ENCODE data around the gene OSBPL8.
A peak's percentile ranks its signal among the peaks of the same experiment; 100 is the strongest.

OSBPL8 gene

GRCh38 chr12:76548222-76548837 is 11.2 kb downstream of the OSBPL8 start:
- peak in 1 of 2 experiments; percentile 8 for DNase-seq
- no peak for TF ChIP-seq POLR2A (IDR thresholded peaks at IDR 0.05; ENCODE audit: low read length)
- no peak for TF ChIP-seq GATA1 (IDR thresholded peaks at IDR 0.05; ENCODE audit: low read depth, low read length)

- DNase-seq = no peak
- no peak for TF ChIP-seq GATA1 (IDR thresholded peaks at IDR 0.05; ENCODE audit: low read depth, low read length)
- TF ChIP-seq POLR2A (IDR thresholded peaks at IDR 0.05; ENCODE audit: low read length) = no peak
These were observed 12.0 kb downstream of the OSBPL8 start for GRCh38 chr12:76547526-76547925.

- TF ChIP-seq GATA1 (IDR thresholded peaks at IDR 0.05; ENCODE audit: low read depth, low read length) = no peak
- no peak for TF ChIP-seq POLR2A (IDR thresholded peaks at IDR 0.05; ENCODE audit: low read length)
- DNase-seq = no peak
These were observed 12.7 kb downstream of the OSBPL8 start for GRCh38 chr12:76546889-76547288.

GRCh38 chr12:76545486-76545885 is 14.1 kb downstream of the OSBPL8 start:
- no peak for TF ChIP-seq POLR2A (IDR thresholded peaks at IDR 0.05; ENCODE audit: low read length)
- no peak for DNase-seq

GRCh38 chr12:76544601-76545261 is 14.8 kb downstream of the OSBPL8 start:
- peak; percentile 41 to 79 for DNase-seq
- TF ChIP-seq POLR2A (IDR thresholded peaks at IDR 0.05; ENCODE audit: low read length) = no peak
- no peak for TF ChIP-seq GATA1 (IDR thresholded peaks at IDR 0.05; ENCODE audit: low read depth, low read length)

GRCh38 chr12:76543813-76544347 is 15.7 kb downstream of the OSBPL8 start:
- no peak for DNase-seq
- TF ChIP-seq POLR2A (IDR thresholded peaks at IDR 0.05; ENCODE audit: low read length) (no peak), GATA1 (IDR thresholded peaks at IDR 0.05; ENCODE audit: low read depth, low read length) (no peak)

- TF ChIP-seq GATA1 (IDR thresholded peaks at IDR 0.05; ENCODE audit: low read depth, low read length) (no peak), POLR2A (IDR thresholded peaks at IDR 0.05; ENCODE audit: low read length) (no peak)
- DNase-seq = no peak
These were observed 16.7 kb downstream of the OSBPL8 start for GRCh38 chr12:76542908-76543307.

- peak; percentile 27 to 72 for DNase-seq
- TF ChIP-seq GATA1 (IDR thresholded peaks at IDR 0.05; ENCODE audit: low read depth, low read length) (no peak), POLR2A (IDR thresholded peaks at IDR 0.05; ENCODE audit: low read length) (no peak)
These were observed 19.8 kb downstream of the OSBPL8 start for GRCh38 chr12:76539727-76540126.

GRCh38 chr12:76537923-76538322 is 21.6 kb downstream of the OSBPL8 start:
- no peak for DNase-seq
- TF ChIP-seq GATA1 (IDR thresholded peaks at IDR 0.05; ENCODE audit: low read depth, low read length) (no peak), POLR2A (IDR thresholded peaks at IDR 0.05; ENCODE audit: low read length) (no peak)

- DNase-seq = no peak
- TF ChIP-seq POLR2A (IDR thresholded peaks at IDR 0.05; ENCODE audit: low read length) (no peak), GATA1 (IDR thresholded peaks at IDR 0.05; ENCODE audit: low read depth, low read length) (no peak)
These were observed 23.0 kb downstream of the OSBPL8 start for GRCh38 chr12:76536546-76536945.

- TF ChIP-seq POLR2A (IDR thresholded peaks at IDR 0.05; ENCODE audit: low read length) (no peak), GATA1 (IDR thresholded peaks at IDR 0.05; ENCODE audit: low read depth, low read length) (no peak)
- no peak for DNase-seq
These were observed 24.4 kb downstream of the OSBPL8 start for GRCh38 chr12:76535170-76535569.

GRCh38 chr12:76533331-76533730 is 26.2 kb downstream of the OSBPL8 start:
- TF ChIP-seq POLR2A (IDR thresholded peaks at IDR 0.05; ENCODE audit: low read length) = no peak
- TF ChIP-seq GATA1 (IDR thresholded peaks at IDR 0.05; ENCODE audit: low read depth, low read length) = no peak
- no peak for DNase-seq

- TF ChIP-seq POLR2A (IDR thresholded peaks at IDR 0.05; ENCODE audit: low read length) = no peak
- TF ChIP-seq GATA1 (IDR thresholded peaks at IDR 0.05; ENCODE audit: low read depth, low read length) = no peak
These were observed 27.1 kb downstream of the OSBPL8 start for GRCh38 chr12:76532520-76532919.

GRCh38 chr12:76531056-76531455 is 28.5 kb downstream of the OSBPL8 start:
- no peak for TF ChIP-seq GATA1 (IDR thresholded peaks at IDR 0.05; ENCODE audit: low read depth, low read length)
- TF ChIP-seq POLR2A (IDR thresholded peaks at IDR 0.05; ENCODE audit: low read length) = no peak
- DNase-seq = no peak

More at GRCh38 chr12:76532520-76532919, 27.1 kb downstream of the OSBPL8 start:
- no peak for DNase-seq

- TF ChIP-seq POLR2A (IDR thresholded peaks at IDR 0.05; ENCODE audit: low read length) (no peak), GATA1 (IDR thresholded peaks at IDR 0.05; ENCODE audit: low read depth, low read length) (no peak)
- DNase-seq = peak; percentile 23 to 55
These were observed 29.1 kb downstream of the OSBPL8 start for GRCh38 chr12:76530516-76530915.
